HG03439 (cell line): ENCODE results near the gene DUOX2.
"Not testable (repeated sequence)": the region's sequence is repeated elsewhere in the genome, so short reads cannot be mapped to it uniquely, and the experiment has no call there.

ENCODE experiments used
- ATAC-seq: cut with Tn5 transposase; IDR thresholded peaks from one replicate; pipeline ENCODE4 v1.9.1; 2021; ENCODE audit warnings: mild to moderate bottlenecking, moderate library complexity; ENCODE audit not compliant: unreplicated experiment

The DUOX2 gene

GRCh38 chr15:45139770-45140169 lies 25.8 kb upstream of the DUOX2 start:
- no peak for ATAC-seq

DNA sequence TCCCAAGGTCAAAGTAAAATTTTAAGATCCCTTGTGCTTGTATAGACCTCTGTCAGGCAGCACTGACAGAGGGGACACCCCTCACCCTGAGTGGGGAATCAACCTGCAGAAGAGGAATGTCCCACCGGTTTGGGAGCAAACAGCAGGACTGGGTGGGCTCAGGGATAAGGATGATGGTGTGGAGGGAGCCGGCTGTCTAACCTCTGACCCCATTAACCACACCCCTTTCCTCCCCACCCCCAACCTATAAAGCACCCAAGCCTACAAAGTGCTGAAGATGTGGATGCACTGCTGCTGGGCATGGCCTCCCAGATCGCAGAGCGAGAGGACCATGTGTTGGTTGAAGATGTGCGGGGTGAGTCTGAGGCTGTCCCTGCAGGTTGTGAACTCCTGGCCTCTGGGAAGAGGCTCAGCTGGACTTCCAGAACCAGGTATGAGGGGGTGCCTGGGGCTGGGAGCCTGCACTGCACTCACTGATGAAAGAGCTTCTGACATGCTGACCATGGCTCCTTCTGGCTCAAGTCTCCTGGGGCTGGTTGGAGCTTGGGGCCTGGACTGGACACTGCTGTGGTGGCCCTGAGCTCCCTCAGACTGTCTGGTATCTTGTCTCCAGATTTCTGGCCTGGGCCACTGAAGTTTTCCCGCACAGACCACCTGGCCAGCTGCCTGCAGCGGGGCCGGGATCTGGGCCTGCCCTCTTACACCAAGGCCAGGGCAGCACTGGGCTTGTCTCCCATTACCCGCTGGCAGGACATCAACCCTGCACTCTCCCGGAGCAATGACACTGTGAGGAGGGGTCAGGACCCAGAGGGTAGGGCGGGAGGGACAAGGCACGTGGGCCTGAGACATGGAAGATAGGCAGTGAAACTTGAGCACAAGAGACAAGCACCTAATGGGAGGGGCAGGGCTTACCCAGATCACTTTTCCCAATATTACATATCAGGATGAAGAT lies 25.1 kb upstream of the DUOX2 start:
- no peak for ATAC-seq

DNA sequence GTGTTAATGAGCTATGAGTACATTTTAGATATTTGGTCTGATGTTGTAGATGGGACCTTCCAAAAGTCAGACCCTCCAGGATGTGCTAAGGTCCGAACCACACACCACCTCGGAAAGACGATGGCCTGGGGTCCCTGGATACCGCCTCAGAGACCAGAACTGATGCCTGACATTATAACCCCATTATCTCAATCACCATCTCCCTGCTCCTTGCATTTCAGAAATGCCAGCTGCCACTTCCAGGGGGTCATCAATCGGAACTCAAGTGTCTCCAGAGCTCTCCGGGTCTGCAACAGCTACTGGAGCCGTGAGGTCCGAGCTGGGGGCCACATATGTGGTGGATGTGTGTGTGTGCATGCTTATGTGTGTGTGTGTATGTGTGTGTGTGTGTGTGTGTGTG lies 23.7 kb upstream of the DUOX2 start:
- no peak for ATAC-seq

DNA sequence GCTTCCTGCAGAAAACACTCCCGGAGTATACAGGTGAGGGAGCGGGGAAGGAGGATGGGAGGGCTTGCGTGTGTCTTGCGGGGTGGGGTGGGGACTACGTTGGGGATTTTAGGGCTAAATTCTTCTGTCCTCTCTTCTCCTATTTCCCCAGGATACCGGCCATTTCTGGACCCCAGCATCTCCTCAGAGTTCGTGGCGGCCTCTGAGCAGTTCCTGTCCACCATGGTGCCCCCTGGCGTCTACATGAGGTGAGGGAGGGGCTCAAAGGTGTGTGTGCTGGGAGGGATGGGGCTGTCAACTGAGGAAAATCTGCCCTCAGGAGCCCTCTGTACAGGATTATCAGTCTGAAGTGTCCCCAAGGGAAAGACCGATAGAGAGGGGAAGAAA lies 22.4 kb upstream of the DUOX2 start:
- no peak for ATAC-seq

DNA sequence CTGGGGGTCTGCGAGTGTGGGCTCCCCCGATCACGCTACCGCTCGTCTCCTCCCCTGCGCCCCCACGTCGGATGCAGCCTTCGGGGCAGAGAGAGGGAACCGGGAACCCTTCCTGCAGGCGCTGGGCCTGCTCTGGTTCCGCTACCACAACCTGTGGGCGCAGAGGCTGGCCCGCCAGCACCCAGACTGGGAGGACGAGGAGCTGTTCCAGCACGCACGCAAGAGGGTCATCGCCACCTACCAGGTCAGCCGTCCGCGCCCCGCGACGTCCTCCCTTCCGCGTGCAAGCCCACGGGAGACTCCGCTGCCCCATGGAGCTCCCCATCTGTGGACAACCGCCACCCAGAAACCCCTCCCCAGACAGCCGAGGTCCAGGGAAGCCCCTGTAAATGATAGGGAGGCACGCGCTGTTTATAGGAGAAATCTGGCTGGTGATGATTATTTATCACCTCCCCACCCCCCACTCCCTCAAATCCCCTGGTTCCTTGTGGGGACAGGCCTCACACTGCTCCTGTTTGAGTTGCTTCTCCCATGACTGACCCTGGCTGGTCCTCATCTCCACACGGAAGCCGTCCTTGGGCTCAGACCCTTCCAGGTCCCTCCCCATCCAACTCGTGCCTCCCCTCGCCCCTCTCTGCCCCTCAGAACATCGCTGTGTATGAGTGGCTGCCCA lies 21.9 kb upstream of the DUOX2 start:
- not testable (repeated sequence) for ATAC-seq

DNA sequence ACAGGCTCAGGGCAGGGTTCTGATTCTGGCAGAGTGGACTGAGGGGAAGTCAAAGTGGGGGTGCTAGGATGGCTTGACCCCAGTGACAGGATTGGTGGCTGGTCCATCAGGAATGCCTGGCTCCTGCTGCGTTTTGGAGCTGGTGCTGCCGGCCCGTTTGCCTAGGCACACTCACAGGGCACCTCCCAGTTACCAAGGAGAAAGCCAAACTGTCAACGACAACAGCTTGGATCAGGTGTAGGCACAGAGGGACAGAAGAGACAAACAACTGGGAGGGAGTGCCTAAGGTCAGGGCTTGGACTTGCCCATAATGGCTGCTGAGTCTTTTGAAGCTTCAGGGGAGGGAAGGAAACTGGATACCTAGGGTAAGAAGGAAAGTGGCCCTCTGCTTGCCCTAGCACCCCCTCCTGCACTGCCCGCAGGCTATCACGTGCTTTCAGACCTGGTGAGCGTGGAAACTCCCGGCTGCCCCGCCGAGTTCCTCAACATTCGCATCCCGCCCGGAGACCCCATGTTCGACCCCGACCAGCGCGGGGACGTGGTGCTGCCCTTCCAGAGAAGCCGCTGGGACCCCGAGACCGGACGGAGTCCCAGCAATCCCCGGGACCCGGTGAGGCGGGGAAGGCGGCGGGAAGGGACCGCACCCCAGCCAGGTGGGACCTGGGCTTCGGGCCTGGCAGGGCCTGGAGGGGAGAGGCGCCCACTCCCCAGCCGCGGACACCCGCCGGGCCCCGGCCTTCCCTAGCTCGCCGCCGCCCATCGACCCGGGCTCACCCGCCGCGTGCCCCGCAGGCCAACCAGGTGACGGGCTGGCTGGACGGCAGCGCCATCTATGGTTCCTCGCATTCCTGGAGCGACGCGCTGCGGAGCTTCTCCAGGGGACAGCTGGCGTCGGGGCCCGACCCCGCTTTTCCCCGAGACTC lies 21.0 kb upstream of the DUOX2 start:
- no peak for ATAC-seq

DNA sequence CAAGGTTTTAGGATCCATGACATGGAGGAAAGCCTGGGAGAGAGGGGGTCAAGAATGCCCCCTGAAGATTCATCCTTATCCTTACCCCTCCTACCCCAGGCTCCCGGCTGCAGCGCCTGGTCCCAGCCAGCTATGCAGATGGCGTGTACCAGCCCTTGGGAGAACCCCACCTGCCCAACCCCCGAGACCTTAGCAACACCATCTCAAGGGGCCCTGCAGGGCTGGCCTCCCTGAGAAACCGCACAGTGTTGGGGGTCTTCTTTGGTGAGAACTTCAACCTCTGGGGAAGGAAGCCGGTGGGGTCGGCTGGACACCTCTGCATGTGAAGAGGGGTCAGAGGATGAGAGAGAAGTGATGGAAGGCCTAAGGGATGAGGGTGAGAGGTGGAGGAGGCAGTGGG lies 20.1 kb upstream of the DUOX2 start:
- ATAC-seq = no peak

GRCh38 chr15:45133561-45133920 lies 19.6 kb upstream of the DUOX2 start:
- no peak for ATAC-seq

DNA sequence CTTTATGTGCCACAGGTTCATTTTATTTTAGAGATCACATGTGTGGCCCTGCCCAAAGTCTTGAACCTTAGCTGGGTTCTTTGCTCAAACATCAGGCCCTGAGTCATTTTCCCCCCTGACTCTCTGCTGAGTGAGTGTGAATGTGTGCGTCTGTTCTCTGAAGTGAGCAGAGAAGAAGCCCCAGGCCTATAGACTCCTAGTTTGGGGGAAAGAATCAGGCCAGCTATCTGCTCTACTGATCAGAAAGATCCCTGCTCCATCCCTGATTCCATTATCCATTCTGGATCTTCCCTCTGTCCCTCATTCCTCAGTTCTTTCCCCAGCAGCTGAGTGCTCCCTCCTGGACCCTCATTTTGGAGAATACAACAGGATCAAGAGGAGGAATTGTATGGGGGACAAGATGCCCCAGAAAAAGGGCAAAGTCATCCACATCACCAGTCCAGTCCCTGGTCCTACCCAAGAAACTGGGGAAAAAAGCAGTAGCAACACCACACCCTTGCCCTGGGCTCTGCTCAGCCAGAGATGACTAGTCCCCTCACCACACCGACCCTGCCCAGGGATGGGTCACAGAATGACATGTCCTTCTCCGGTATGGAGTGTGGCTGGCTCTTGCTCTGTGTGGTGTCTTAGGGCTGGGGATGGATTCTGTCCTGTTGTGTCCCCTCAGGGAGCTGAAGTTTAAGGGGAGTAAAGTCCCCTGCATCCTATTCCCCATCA lies 19.0 kb upstream of the DUOX2 start:
- no peak for ATAC-seq

- ATAC-seq = no peak
Measured at GRCh38 chr15:45131510-45131909, 17.5 kb upstream of the DUOX2 start.

DNA sequence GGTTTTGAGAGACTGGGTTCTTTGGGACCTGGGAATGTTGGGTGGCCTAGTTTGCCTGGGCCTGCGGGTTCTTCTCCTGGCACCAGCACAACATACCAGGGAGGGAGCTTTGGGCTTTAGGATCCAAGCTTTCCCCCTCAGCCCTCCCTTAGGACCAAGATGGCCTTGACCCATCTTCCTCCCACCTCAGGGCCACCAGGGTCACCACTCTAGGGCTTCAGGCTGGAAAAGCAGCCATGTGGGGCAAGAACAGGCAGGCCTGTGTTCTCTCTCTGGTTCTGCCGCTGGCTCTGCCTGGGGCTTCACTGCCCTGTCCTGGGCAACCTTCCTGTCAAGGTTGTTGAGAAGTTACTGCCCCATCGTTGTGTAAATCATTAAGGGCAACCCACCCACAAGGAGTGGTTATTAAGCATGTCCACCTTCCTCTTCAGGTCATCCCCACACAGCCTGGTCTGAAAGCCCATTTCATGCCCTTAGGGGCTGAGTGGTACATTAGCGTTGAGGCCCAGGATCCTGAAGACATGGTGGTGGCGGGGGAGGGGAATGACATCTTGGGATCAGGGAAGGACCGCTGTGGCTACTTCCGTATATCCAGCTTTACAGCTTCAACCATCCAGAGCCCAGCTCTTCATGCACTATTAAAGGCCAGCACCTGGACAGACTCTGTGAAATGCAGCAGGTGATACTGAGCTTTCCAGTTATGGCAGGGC lies 16.5 kb upstream of the DUOX2 start:
- ATAC-seq = no peak

GRCh38 chr15:45129651-45130129 lies 15.7 kb upstream of the DUOX2 start, which contains the start of the genes DUOX1 and DUOXA1:
TSS of gene DUOX1 (plus strand) at chr15:45129994. CDS start at chr15:45131967, 1,973 bp downstream.
TSS of gene DUOXA1 (minus strand) at chr15:45129879. CDS start at chr15:45123014, 6,865 bp downstream.
- ATAC-seq = no peak

DNA sequence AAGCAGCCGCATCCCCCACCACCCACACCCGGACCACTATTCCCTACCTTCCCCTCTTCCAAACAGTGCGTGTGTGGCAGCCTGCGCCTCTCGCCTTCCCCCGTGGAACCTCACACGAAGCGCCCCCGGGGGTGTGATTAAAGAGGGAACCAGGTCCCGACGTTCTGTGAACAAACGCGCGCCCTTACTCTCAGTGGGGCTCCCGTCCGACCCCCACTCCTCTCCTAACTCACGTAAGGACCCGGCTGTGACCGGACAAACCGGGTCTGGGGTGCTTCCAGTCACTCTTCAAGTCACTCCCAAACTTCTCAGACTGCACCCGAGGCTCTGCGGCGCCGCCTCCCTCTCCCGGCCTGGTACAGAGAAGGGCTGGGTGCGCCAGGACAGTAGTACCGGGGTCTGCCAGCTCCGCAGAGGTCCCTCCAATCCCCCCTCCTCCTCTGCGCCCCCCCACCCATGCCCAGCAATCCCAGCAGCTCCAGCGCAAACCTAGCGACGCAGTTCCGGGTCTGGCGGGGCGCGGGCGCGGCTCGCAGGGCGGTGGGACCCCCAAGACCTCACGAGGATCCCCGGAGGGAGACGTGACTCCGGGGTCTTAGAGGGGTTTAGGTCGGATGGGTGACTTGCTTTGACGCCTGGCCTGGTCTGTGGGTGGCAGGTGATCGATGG lies 15.1 kb upstream of the DUOX2 start:
- ATAC-seq = no peak

DNA sequence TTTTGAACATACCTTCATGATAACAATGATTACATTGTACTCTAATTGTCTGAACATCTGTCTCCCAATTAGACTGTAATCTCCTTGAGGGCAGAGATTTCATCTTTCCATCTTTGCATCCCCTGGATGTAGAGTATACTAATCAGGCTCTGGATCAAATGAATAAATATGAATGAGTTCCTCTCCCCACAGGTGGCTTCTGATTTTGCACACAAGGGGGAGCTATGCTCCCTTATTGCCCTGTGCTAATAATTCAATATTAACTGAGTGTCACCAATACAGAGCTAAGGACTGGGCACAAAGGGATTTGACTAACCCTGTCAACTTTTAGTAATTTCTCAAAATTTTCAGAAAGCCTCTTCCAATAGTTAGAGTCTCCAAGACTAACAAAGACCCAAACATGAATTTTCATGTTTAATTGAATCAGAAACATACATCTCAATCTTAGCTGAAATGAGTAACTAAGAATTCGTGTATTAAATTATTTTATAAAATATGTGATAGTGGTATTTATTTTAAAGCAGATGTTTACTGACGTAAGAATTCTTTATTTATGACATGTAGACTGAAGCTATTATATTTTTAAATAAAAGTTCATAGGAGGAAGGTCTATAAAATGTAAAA lies 12.7 kb upstream of the DUOX2 start:
- ATAC-seq = no peak

DNA sequence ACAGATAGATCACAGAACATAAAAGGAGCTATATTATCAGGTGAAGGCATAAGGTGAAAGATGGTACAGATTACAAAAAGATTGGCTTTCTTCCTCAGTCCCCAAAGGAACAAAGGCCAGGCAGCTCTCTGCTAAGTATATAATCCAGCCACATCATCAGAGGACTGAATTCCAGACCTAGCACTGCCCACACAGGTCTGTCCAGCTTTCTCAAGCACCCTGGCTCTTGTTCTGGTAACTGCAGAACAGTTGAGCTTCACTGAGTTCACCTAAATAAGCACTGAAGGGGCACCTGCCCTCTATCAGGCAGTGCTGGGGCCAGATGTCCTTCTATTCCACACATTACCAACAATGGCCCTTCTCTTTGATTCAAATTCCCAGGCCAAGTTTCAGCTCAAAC lies 9.4 kb upstream of the DUOX2 start:
- no peak for ATAC-seq

DNA sequence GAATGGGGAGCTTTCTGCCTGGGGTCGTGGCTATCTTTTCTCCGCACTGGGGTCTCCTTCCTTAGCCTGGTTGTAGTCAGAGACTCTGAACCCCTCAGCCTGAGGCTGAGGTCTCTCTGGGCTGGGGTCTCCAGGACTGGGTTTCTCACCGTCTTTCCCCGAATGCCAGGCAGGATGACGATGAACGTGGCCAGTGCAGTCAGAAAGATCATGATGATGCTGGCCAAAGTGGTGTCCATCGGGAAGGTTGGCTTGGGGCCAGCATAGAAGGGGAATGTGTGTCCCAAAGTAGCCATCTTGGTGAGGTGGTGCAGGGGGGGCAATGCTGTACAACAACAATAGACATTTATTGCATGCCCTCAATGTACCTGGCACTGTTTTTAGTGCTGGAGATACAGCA lies 8.7 kb upstream of the DUOX2 start:
- no peak for ATAC-seq

DNA sequence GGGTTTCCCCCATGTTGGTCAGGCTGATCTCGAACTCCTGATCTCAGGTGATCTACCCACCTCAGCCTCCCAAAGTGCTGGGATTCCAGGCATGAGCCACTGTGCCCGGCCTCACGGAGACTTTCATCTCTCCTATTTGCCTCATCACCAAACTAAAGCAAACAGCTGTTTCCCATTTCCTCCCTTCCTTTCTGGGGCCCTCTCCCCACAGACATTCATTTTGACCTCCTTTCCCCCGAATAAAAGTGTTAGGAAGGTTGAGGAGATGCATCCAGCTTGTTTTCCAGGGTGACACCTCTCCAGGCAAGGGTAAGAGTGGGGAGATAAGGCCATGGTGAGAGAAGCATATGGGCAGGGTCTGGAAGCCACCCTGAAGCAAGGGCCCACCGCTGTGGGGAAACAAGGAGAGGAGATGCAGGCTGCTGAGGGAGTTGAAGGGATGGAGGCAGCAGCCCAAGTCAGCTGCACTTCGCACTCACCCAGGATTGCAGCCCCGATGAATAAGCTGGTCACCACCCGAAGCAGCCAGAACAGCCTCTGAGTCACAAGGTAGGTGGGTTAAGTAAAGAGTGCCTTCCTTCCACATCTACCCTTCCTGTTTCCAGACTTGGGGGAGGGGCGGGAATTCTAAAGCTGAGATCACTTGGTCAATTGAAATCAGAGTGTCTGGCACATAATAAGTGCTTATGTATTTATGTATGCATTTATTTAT lies 7.9 kb upstream of the DUOX2 start:
- ATAC-seq = no peak

DNA sequence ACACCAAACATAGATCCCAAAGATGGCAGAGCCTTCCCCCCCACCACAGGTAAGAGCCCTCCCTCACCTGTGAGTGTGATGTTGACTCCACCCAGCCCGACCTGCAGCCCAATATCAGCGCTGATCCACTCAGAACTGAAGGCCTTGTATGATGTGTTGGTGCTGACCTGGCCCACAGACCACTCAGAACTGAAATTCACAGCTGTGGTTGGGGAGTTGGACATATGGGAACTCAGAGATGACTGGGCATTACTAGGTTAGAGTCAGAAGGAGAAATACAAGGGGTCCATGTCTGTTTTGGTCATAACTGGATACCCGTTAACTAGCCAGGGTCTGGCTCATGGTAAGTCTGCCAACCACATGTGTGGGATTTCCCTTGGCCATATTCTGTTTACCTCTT lies 7.0 kb upstream of the DUOX2 start:
- no peak for ATAC-seq
